Suprapubic skin (tissue), 4 donors: ENCODE measurements around the gene SMAP2.
A peak's percentile ranks its signal among the peaks of the same experiment; 100 is the strongest.
"Not testable (repeated sequence)": the region's sequence is repeated elsewhere in the genome, so short reads cannot be mapped to it uniquely, and the experiment has no call there.

ENCODE experiments used
- CTCF ChIP-seq, 2 donors: fragments of 200-600 bp in 1 of 2; fragments of 450-650 bp in 1 of 2; sonication (generic) in 1 of 2; IDR thresholded peaks; one replicate each; pipeline ENCODE4 v1.5.1; 2016 to 2019; ENCODE audit warnings: antibody characterized with exemption in 2 of 2, mild to moderate bottlenecking in 1 of 2, moderate library complexity in 1 of 2
- EP300 ChIP-seq: sonication (generic); formaldehyde crosslinking; IDR thresholded peaks from one replicate; pipeline ENCODE4 v1.6.1; 2017; ENCODE audit warnings: antibody characterized with exemption
- POLR2A ChIP-seq, 2 donors: fragments of 450-650 bp; IDR thresholded peaks; one replicate each; pipeline ENCODE4 v1.6.1; 2017; ENCODE audit warnings: antibody characterized with exemption in 2 of 2, mild to moderate bottlenecking in 2 of 2, moderate library complexity in 2 of 2
- POLR2AphosphoS5 ChIP-seq, 3 donors: sonication (generic); formaldehyde crosslinking; IDR thresholded peaks; one replicate each; pipeline ENCODE4 v1.6.1; 2017; ENCODE audit warnings: antibody characterized with exemption in 3 of 3

- TF ChIP-seq CTCF (IDR thresholded peaks at IDR 0.05); POLR2AphosphoS5 (IDR thresholded peaks at IDR 0.05); EP300: not testable (repeated sequence)
- TF ChIP-seq POLR2A (IDR thresholded peaks at IDR 0.05) = peak in 1 of 2 donors; percentile 34
These were observed 15.2 kb downstream of the SMAP2 start for GRCh38 chr1:40388456-40389321.
